GM12878 (cell line): ENCODE results near the gene MVP. TPM values are rescaled to one million over a fixed set of nuclear protein-coding genes. Genes with fewer than 3 reads are reported as not detected.

Experiments
- ATAC-seq: fragments of 200-7000 bp; cut with Tn5 transposase; 3 replicates; pipeline ENCODE4 v1.9.1; 2020; ENCODE audit warnings: mild to moderate bottlenecking, moderate library complexity
- BruUV-seq: library from RNA; stranded (reverse); fragments of 400-500 nt; replicated peaks from 2 replicates; lab custom pipeline; 2021; lab: Mats Ljungman, UMichigan
- CTCF ChIA-PET: fragments of 300-600 bp; sonication (Branson Sonifier 250); formaldehyde crosslinking; extraction: SDS; loops from one replicate; lab custom pipeline; 2021; ENCODE audit warnings: inconsistent platforms; lab: Yijun Ruan, JAX
- POLR2A ChIA-PET: fragments of 350-600 bp; formaldehyde crosslinking; extraction: SDS; loops from one replicate; lab custom pipeline; 2021; ENCODE audit warnings: inconsistent platforms; lab: Charles Lee
- RAD21 ChIA-PET: fragments of 300-600 bp; sonication (Branson Sonifier 250); formaldehyde crosslinking; loops from one replicate; lab custom pipeline; 2023; ENCODE audit warnings: antibody characterized with exemption; ENCODE audit not compliant: unreplicated experiment; lab: Charles Lee
- SMC1A ChIA-PET: fragments of 300-600 bp; sonication (Branson Sonifier 250); formaldehyde crosslinking; loops from one replicate; lab custom pipeline; 2023; ENCODE audit not compliant: unreplicated experiment, uncharacterized antibody; lab: Charles Lee
- DNase-seq: peaks from one replicate; pipeline ENCODE4 v3.0.0-alpha.2; 2011; ENCODE audit warnings: low read depth, low spot score
- FAIRE-seq: peaks from 3 replicates; lab custom pipeline; 2011; peaks lifted over from hg19 to GRCh38; lab: Jason Lieb, UNC
- H2AFZ ChIP-seq: 2 replicates; pipeline ENCODE4 v1.6.0; 2011; ENCODE audit warnings: low read depth, low read length, control low read depth; ENCODE audit not compliant: control insufficient read depth
- H3K27ac ChIP-seq: 2 replicates; pipeline ENCODE4 v1.5.1; 2011; ENCODE audit warnings: control low read depth; ENCODE audit not compliant: control insufficient read depth, insufficient read depth
- H3K27me3 ChIP-seq, 2 experiments: replicated peaks in 1 of 2; 2 replicates each; pipeline versions ENCODE4 v1.6.0 to v1.6.1; 2011; ENCODE audit warnings: low read length in 1 of 2; ENCODE audit not compliant: control insufficient read depth in 2 of 2, insufficient read depth in 2 of 2
- H3K36me3 ChIP-seq, 2 experiments: 2 replicates each; pipeline ENCODE4 v1.5.1; 2011; ENCODE audit warnings: low read length in 1 of 2; ENCODE audit not compliant: control insufficient read depth in 2 of 2, insufficient read depth in 2 of 2
- H3K4me1 ChIP-seq: 2 replicates; pipeline ENCODE4 v1.6.1; 2011; ENCODE audit warnings: mild to moderate bottlenecking, low read length, moderate library complexity, mixed read lengths; ENCODE audit not compliant: control insufficient read depth, insufficient read depth
- H3K4me2 ChIP-seq: 2 replicates; pipeline ENCODE4 v1.6.0; 2011; ENCODE audit warnings: control low read depth; ENCODE audit not compliant: control insufficient read depth, insufficient read depth
- H3K4me3 ChIP-seq: fragments of 200-600 bp; sonication (generic); 2 replicates; pipeline ENCODE4 v1.5.1; 2016
- H3K79me2 ChIP-seq: 2 replicates; pipeline ENCODE4 v1.6.0; 2011; ENCODE audit warnings: low read length; ENCODE audit not compliant: control insufficient read depth, insufficient read depth
- H3K9ac ChIP-seq: 2 replicates; pipeline ENCODE4 v1.8.0; 2011; ENCODE audit warnings: low read length, control low read depth, mixed read lengths; ENCODE audit not compliant: control insufficient read depth, insufficient read depth
- H3K9me3 ChIP-seq: replicated peaks from 3 replicates; pipeline ENCODE4 v1.5.1; 2011; ENCODE audit warnings: mild to moderate bottlenecking, low read length; ENCODE audit not compliant: control insufficient read depth, insufficient read depth
- H4K20me1 ChIP-seq: 2 replicates; pipeline ENCODE4 v1.6.0; 2011; ENCODE audit not compliant: control insufficient read depth, insufficient read depth
- CBX5 ChIP-seq: sonication (generic); IDR thresholded peaks from 2 replicates; pipeline ENCODE4 v1.6.1; 2016; ENCODE audit warnings: low read depth, moderate library complexity, mild to moderate bottlenecking, inconsistent platforms
- CREB1 ChIP-seq: IDR thresholded peaks from 2 replicates; pipeline ENCODE4 v1.6.1; 2012; ENCODE audit warnings: low read depth, mild to moderate bottlenecking, inconsistent platforms
- CREM ChIP-seq: IDR thresholded peaks from 2 replicates; pipeline ENCODE4 v1.6.1; 2014; ENCODE audit warnings: antibody characterized with exemption, low read depth
- CTCF ChIP-seq, 3 experiments: IDR thresholded peaks in 2 of 3; conservative IDR thresholded peaks in 1 of 3; 2 replicates each; pipeline ENCODE4 v1.5.1; 2011; ENCODE audit warnings: low read depth in 3 of 3, low read length in 3 of 3, mild to moderate bottlenecking in 3 of 3, control low read depth in 2 of 3, moderate library complexity in 2 of 3, inconsistent platforms in 1 of 3, mixed read lengths in 1 of 3; ENCODE audit not compliant: control insufficient read depth in 2 of 3, insufficient read depth in 1 of 3; ENCODE audit errors: extremely low read depth in 1 of 3
- DPF2 ChIP-seq: fragments of 450-650 bp; IDR thresholded peaks from 2 replicates; pipeline ENCODE4 v1.6.1; 2017; ENCODE audit warnings: mild to moderate bottlenecking
- E4F1 ChIP-seq: fragments of 450-650 bp; IDR thresholded peaks from 2 replicates; pipeline ENCODE4 v1.6.1; 2018; ENCODE audit warnings: borderline replicate concordance, mild to moderate bottlenecking; ENCODE audit not compliant: partially characterized antibody
- EZH2 ChIP-seq: IDR thresholded peaks from 2 replicates; pipeline ENCODE4 v1.6.1; 2012; ENCODE audit warnings: low read depth, mild to moderate bottlenecking, control low read depth, inconsistent platforms, low read length, borderline replicate concordance; ENCODE audit not compliant: control insufficient read depth
- GATAD2B ChIP-seq: fragments of 450-650 bp; conservative IDR thresholded peaks from 2 replicates; pipeline ENCODE4 v1.6.1; 2017; ENCODE audit warnings: low read depth, mild to moderate bottlenecking, moderate library complexity
- IKZF1 ChIP-seq: fragments of 450-650 bp; conservative IDR thresholded peaks from 2 replicates; pipeline ENCODE4 v1.6.1; 2017; ENCODE audit warnings: antibody characterized with exemption, mild to moderate bottlenecking
- IKZF2 ChIP-seq, 2 experiments: fragments of 450-650 bp; IDR thresholded peaks; 2 replicates each; pipeline ENCODE4 v1.6.1; 2017; ENCODE audit warnings: mild to moderate bottlenecking in 2 of 2, moderate library complexity in 2 of 2
- IRF4 ChIP-seq: IDR thresholded peaks from 2 replicates; pipeline ENCODE4 v1.6.1; 2011; ENCODE audit warnings: low read depth, low read length
- MTA2 ChIP-seq: fragments of 450-650 bp; IDR thresholded peaks from 2 replicates; pipeline ENCODE4 v1.6.1; 2016; ENCODE audit warnings: low read depth, mild to moderate bottlenecking, moderate library complexity
- POLR2A ChIP-seq: IDR thresholded peaks from 2 replicates; pipeline ENCODE4 v1.6.1; 2011; ENCODE audit warnings: low read depth, mild to moderate bottlenecking, low read length
- POU2F2 ChIP-seq: IDR thresholded peaks from 3 replicates; pipeline ENCODE4 v1.6.1; 2011; ENCODE audit warnings: low read depth, mild to moderate bottlenecking, low read length, borderline replicate concordance
- RAD21 ChIP-seq: IDR thresholded peaks from 2 replicates; pipeline ENCODE4 v1.6.1; 2011; ENCODE audit warnings: mild to moderate bottlenecking, low read depth, low read length, moderate library complexity; ENCODE audit not compliant: insufficient read depth
- SMC3 ChIP-seq: IDR thresholded peaks from 2 replicates; pipeline ENCODE4 v1.6.1; 2011; ENCODE audit warnings: low read length, improper control_type of control experiment, borderline replicate concordance
- TCF12 ChIP-seq: IDR thresholded peaks from 2 replicates; pipeline ENCODE4 v1.6.1; 2011; ENCODE audit warnings: low read depth, mild to moderate bottlenecking, low read length
- TCF3 ChIP-seq: IDR thresholded peaks from 2 replicates; pipeline ENCODE4 v1.6.1; 2012; ENCODE audit warnings: low read depth, mild to moderate bottlenecking, low read length, borderline replicate concordance; ENCODE audit not compliant: insufficient read depth
- YY1 ChIP-seq: IDR thresholded peaks from 2 replicates; pipeline ENCODE4 v1.6.1; 2011; ENCODE audit warnings: low read depth, mild to moderate bottlenecking, low read length
- ZZZ3 ChIP-seq: IDR thresholded peaks from 2 replicates; pipeline ENCODE4 v1.6.1; 2011; ENCODE audit warnings: low read depth; ENCODE audit not compliant: control insufficient read depth, insufficient read length
- WGBS: methylation state at CpG from one replicate; pipeline ENCODE4 v1.1.6; 2016; ENCODE audit warnings: low lambda C conversion rate; ENCODE audit not compliant: insufficient replicate concordance, insufficient coverage; ENCODE audit errors: missing lambda C conversion rate; 5-methylcytosine and 5-hydroxymethylcytosine counted together
- in situ Hi-C: fragments of 300-500 bp; cut with MboI; formaldehyde crosslinking; loops from 9 replicates; pipeline ENCODE4 v1.14.3; 2018; ENCODE audit warnings: mixed read lengths
- intact Hi-C: fragments of 100-400 bp; cut with micrococcal nuclease; formaldehyde crosslinking; loops from one replicate; pipeline ENCODE4 v1.14.2; 2022; ENCODE audit not compliant: unreplicated experiment
- polyA plus RNA-seq, 11 experiments: library from polyadenylated mRNA; depleted of rRNA in 4 of 11; unstranded in 6 of 11; stranded (reverse) in 5 of 11; fragments of >200 nt; fragmentation: Nextera tagmentation in 4 of 11; fragmentation: Illumina TruSeq in 1 of 11; extraction: Ambion mirVana in 4 of 11; extraction: Trizol in 1 of 11; gene quantifications; 1 replicate in 1 of 11; 2 replicates in 10 of 11; pipeline versions ENCODE4 v1.2.1 to v1.2.3, GENCODE V29; 2011 to 2016; ENCODE audit warnings: inconsistent platforms in 2 of 11, missing spikeins in 2 of 11, low read depth in 1 of 11
- total RNA-seq, 4 experiments: library from RNA; depleted of rRNA in 3 of 4; stranded (reverse); fragments of >200 nt in 3 of 4; fragmentation: Illumina TruSeq in 1 of 4; extraction: Trizol in 1 of 4; gene quantifications; 2 replicates each; pipeline versions ENCODE4 v1.2.1 to v1.2.3, GENCODE V29; 2013 to 2021

The MVP gene
- total and polyA plus RNA-seq, 10 of the 15 experiments (the other 5 are each of a cell fraction or from before 2014, with no cell fraction given), result 0.98 to 74.2 (median 54.7) TPM

- Histone ChIP-seq H3K4me1 (peaks cover 13% of the 10 kb centered on the region), H3K79me2 (peaks cover 2% of the 10 kb centered on the region), H2AFZ (peak overlapping the region; percentile 88), H3K36me3 (no peaks in the 10 kb centered on the region), H3K27me3 (no peaks in the 10 kb centered on the region), H3K4me2 (peak overlapping the region; percentile 76), H4K20me1 (no peaks in the 10 kb centered on the region), H3K9me3 (no peaks in the 10 kb centered on the region), H3K9ac (no peak overlapping the region; the same call in 1 of the 2 replicates), H3K4me3 (peak overlapping the region; percentile 15; the same call in 1 of the 2 replicates), H3K27ac (no peak overlapping the region)
- ATAC-seq (peak; percentile 89), DNase-seq (no peak), FAIRE-seq (no peak)
- in situ Hi-C loops, result loop anchor here (5.0 kb wide), 1 partner anchor 53 kb away; no protein-coding TSS in a partner anchor
- ChIA-PET CTCF (interaction anchor here (0.6 to 3.4 kb wide), 22 partner anchors 9 to 468 kb away, joined by 3 to 24 read pairs (median 4); no protein-coding TSS in a partner anchor), SMC1A (interaction anchor here (0.6 to 2.2 kb wide), 8 partner anchors 19 to 104 kb away, joined by 3 to 10 read pairs (median 4); no protein-coding TSS in a partner anchor), POLR2A (interaction anchor here (1.0 to 1.3 kb wide), 3 partner anchors 10 to 53 kb away, joined by 3 to 4 read pairs (median 4); no protein-coding TSS in a partner anchor), RAD21 (interaction anchor here (0.5 to 1.6 kb wide), 10 partner anchors 29 to 85 kb away, joined by 3 to 8 read pairs (median 4); partner anchors contain the start of gene PAGR1)
- no TSS peak for BruUV-seq
- intact Hi-C loops, result loop anchor here (5.0 kb wide), 1 partner anchor 38 kb away; the partner anchor contains the start of gene C16orf54
- 14% methylated on average over 38 of the region's 38 CpGs for WGBS
- TF ChIP-seq DPF2 (0 out of 2 replicates have a peak, but pooled peaks have one; percentile 32), YY1 (peak; percentile 85), CTCF (IDR thresholded peaks at IDR 0.05 in 2 of 3, conservative IDR thresholded peaks at IDR 0.05 in 1 of 3; ENCODE audit: control insufficient read depth in 2 of 3, extremely low read depth in 1 of 3, insufficient read depth in 1 of 3, low read depth in 3 of 3, low read length in 3 of 3) (peak; percentile 63 to 84 (median 82)), IKZF2 (IDR thresholded peaks at IDR 0.05) (0 out of 4 replicates have a peak, but pooled peaks of 1 of the 2 experiments have one; percentile 5), TCF3 (0 out of 2 replicates have a peak, but pooled peaks have one; percentile 14), POU2F2 (peak; percentile 32; the same call in 1 of the 3 replicates), RAD21 (peak; percentile 60), E4F1 (no peak), IKZF1 (peak; percentile 48; the same call in 1 of the 2 replicates), TCF12 (no peak), MTA2 (no peak), POLR2A (0 out of 2 replicates have a peak, but pooled peaks have one; percentile 36), IRF4 (0 out of 2 replicates have a peak, but pooled peaks have one; percentile 30), CREB1 (peak; percentile 29; the same call in 1 of the 2 replicates), GATAD2B (0 out of 2 replicates have a peak, but pooled peaks have one; percentile 20), EZH2 (no peak), SMC3 (peak; percentile 34; the same call in 1 of the 2 replicates), CBX5 (0 out of 2 replicates have a peak, but pooled peaks have one; percentile 74), ZZZ3 (no peak), CREM (peak; percentile 49; the same call in 1 of the 2 replicates)
Observed at GRCh38 chr16:29784901-29785500, 35.3 kb upstream of the MVP start.
